ENCODE data around the gene TCERG1L.

The TCERG1L gene

DNA sequence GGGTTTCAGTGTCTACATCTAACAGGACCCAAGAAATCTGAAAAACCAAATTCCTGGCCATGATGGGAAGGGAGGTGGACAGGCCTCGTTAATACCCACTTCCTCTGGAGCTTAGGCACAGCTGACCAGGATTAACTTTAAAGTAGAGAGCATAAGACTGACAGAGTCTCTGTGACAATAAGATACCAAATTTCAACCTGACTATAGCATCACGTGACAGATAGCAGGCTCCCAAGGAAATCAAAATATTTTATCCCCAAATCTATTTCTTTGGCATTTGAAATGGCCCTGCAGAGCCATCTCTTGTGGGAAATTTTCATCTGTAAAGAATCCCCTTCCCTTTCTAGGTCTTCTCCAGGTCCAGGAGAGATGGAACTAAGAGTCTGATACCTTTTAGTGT, 258.3 kb downstream of the TCERG1L start:
- DNase-seq = no peak

DNA sequence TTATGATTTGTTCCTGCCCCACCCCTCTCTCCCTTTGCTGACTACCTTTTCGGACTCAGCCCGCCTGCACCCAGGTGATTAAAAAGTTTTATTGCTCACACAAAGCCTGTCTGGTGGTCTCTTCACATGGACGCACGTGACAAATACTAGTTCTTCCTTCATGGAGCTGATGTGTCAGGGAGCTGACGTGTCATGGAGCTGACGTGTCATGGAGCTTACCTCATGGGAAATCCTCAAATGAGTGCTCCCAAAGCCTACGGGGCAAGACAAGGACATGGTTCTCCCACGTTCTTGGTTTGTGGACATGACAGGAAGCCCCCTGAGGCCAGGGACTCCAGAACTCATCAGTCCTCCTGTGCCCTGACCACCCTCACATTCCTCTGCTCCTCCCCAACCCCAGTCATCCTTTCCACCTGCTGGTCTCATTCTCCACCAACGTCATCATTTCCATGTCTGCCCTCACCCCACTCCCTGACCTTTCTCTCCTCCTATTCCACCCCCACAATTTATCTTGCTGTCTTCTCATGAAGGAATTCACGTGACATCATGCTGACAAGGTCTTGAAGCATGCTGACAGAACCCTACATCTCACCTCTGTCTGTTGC, 261.3 kb downstream of the TCERG1L start:
- no peak for DNase-seq

- no peak for DNase-seq
Measured at GRCh38 chr10:131049016-131049415, 262.5 kb downstream of the TCERG1L start.

DNA sequence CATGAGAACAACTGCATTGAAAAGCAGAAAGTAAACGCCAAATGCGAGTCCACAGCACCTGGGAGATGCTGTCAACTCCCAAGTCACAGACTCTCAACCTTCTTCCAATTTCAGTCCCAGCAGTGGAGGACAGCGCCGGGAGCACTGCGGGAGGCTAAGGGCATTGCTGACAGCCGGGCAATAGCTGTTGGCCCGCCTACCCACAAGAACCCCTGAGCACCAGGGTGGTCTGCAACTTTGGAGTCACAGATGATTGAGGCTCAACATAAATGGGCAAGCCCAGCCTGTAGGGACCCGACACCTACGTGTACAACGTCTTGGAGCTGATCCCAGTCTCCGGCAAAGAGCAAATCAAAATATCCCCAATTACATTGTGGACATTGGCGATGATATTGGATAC, 262.9 kb downstream of the TCERG1L start:
- DNase-seq = no peak

GRCh38 chr10:131047501-131047900, 264.0 kb downstream of the TCERG1L start:
- no peak for DNase-seq

DNA sequence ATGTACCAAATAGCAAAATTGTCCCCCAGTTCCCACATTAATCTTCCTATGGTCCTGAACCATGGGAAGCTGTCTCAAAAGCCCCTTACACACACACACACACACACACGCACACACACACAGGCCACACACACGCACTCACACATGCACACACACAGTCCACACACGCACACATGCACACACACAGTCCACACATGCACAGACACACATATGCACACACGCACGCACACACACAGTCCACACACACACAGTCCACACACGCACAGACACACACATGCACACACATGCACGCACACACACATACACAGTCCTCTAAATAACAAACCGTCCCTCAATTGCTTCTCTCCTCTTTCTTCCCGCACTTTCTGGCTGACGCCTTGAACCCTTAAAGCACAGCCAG, 265.3 kb downstream of the TCERG1L start:
- no peak for DNase-seq

DNA sequence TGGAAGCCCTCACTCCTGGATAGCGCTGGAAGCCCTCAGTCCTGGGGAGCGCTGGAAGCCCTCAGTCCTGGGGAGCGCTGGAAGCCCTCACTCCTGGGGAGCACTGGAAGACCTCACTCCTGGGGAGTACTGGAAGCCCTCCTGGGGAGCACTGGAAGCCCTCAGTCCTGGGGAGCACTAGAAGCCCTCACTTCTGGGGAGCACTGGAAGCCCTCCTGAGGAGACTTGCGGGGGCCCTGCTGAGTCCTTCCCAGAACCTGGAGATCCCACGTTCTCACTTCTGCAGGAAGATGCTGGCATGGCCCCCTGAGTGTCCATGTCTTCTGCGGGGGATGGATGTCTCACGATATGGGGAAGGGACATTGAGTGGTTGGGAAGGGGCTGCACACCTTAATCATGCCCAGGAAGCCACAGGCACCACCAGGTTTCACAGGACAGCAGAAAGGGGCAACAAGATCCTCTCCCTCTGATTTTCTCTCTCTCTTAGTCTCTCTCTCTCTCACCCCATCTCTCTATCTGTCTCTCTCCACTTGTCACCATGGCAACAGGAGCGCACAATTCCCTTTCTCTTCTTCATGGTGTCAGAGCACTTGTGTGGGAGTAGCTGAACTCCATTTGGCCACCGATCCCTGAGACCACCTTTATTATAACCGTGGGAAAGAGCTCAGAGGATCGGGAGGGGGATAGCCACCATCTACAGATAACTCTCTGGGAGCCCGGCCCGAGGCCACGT, 267.0 kb downstream of the TCERG1L start:
- no peak for DNase-seq

DNA sequence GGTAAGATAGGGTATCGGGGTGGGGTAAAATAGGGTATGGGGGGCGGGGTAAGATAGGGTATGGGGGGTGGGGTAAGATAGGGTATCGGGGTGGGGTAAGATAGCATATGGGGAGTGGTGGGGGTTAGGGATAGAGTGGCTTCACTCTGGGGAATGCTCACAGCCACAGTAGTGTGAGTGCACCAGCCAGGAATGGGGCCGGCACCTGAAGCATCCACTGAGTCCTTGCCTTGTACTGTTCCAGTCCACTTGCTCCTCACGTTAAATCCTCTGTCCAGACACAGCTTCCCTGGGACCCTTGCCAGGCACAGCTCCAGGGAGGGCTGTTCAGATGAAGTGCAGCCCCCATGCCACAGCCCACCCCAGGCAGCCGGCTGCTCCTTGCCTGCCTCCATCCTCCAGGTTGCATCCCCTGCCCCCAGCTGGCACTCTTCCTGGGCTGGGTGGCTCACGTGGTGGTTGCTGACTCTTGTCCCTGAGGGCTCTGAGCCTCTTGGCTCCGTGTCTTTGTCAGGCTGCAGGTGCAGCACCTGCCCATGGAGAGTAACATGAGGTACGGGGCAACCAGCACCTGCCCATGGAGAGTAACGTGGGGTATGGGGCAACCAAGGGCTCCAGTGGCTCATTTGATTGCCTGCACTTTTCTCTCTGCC, 268.4 kb downstream of the TCERG1L start:
- no peak for DNase-seq
